K562 (cell line): ENCODE measurements around the gene TECPR1. TPM values are rescaled to one million over a fixed set of nuclear protein-coding genes. Genes with fewer than 3 reads are reported as not detected.

Experiments
- ATAC-seq: fragments of 200-7000 bp; cut with Tn5 transposase; 3 replicates; pipeline ENCODE4 v1.9.1; 2020; ENCODE audit warnings: moderate library complexity
- BruUV-seq: library from RNA; stranded (reverse); fragments of 400-500 nt; replicated peaks from 2 replicates; lab custom pipeline; 2021; lab: Mats Ljungman, UMichigan
- CTCF ChIA-PET: fragments of 300-600 bp; formaldehyde crosslinking; extraction: SDS; loops from one replicate; lab custom pipeline; 2021; ENCODE audit warnings: low intra/inter-chr PET ratio; lab: Yijun Ruan, JAX
- POLR2A ChIA-PET: fragments of 300-600, 350-650 bp; sonication (Branson Sonifier 250); formaldehyde crosslinking; extraction: SDS; loops from one replicate; lab custom pipeline; 2021; ENCODE audit warnings: antibody characterized with exemption, inconsistent platforms; lab: Yijun Ruan, JAX
- DNase-seq, 4 experiments: peaks; one replicate each; pipeline versions ENCODE4 v3.0.0 to v3.0.0-alpha.2; 2011 to 2018; ENCODE audit warnings: low spot score in 3 of 4, mixed read lengths in 3 of 4; ENCODE audit errors: extremely low read depth in 1 of 4
- FAIRE-seq: peaks from 2 replicates; lab custom pipeline; 2011; peaks lifted over from hg19 to GRCh38; lab: Jason Lieb, UNC
- H2AFZ ChIP-seq: 2 replicates; pipeline ENCODE4 v1.6.0; 2011; ENCODE audit warnings: low read depth, low read length, control low read depth, inconsistent platforms
- H3K27ac ChIP-seq: fragments of 200-600 bp; 3 replicates; pipeline ENCODE4 v1.8.0; 2011; ENCODE audit warnings: low read depth, mild to moderate bottlenecking, control low read depth, inconsistent platforms, low read length, moderate library complexity, mixed read lengths; ENCODE audit errors: extremely low read depth
- H3K27me3 ChIP-seq, 2 experiments: fragments of 300-600 bp in 1 of 2; 2 replicates in 1 of 2; 3 replicates in 1 of 2; pipeline versions ENCODE4 v1.6.0 to v1.8.0; 2011; ENCODE audit warnings: inconsistent platforms in 2 of 2, low read length in 2 of 2, mild to moderate bottlenecking in 1 of 2, mixed read lengths in 1 of 2, moderate library complexity in 1 of 2; ENCODE audit not compliant: control insufficient read depth in 2 of 2, insufficient read depth in 2 of 2
- H3K36me3 ChIP-seq: fragments of 300-600 bp; 3 replicates; pipeline ENCODE4 v1.8.0; 2011; ENCODE audit warnings: mild to moderate bottlenecking, low read length, inconsistent platforms; ENCODE audit not compliant: control insufficient read depth, insufficient read depth
- H3K4me1 ChIP-seq, 2 experiments: fragments of 200-600 bp in 1 of 2; replicated peaks in 1 of 2; 2 replicates in 1 of 2; 3 replicates in 1 of 2; pipeline versions ENCODE4 v1.5.1 to v1.8.0; 2011; ENCODE audit warnings: inconsistent platforms in 2 of 2, low read length in 2 of 2, mild to moderate bottlenecking in 1 of 2, mixed read lengths in 1 of 2, moderate library complexity in 1 of 2; ENCODE audit not compliant: control insufficient read depth in 2 of 2, insufficient read depth in 2 of 2
- H3K4me2 ChIP-seq: 2 replicates; pipeline ENCODE4 v1.6.1; 2011; ENCODE audit warnings: low read length, control low read depth, inconsistent platforms, mixed read lengths; ENCODE audit not compliant: insufficient read depth
- H3K4me3 ChIP-seq: fragments of 200-600 bp; sonication (generic), shearing (Covaris generic); 2 replicates; pipeline ENCODE4 v1.5.1; 2016; ENCODE audit warnings: control low read depth, inconsistent platforms
- H3K79me2 ChIP-seq: fragments of 200-600 bp; 3 replicates; pipeline ENCODE4 v1.8.0; 2011; ENCODE audit warnings: low read length, inconsistent platforms; ENCODE audit not compliant: control insufficient read depth, insufficient read depth
- H3K9ac ChIP-seq, 2 experiments: 2 replicates each; pipeline versions ENCODE4 v1.6.0 to v1.6.1; 2011; ENCODE audit warnings: low read depth in 2 of 2, low read length in 2 of 2, control low read depth in 1 of 2, inconsistent platforms in 1 of 2, mild to moderate bottlenecking in 1 of 2, mixed read lengths in 1 of 2; ENCODE audit not compliant: insufficient read depth in 1 of 2
- H3K9me1 ChIP-seq: one replicate; pipeline ENCODE4 v1.6.0; 2011; ENCODE audit warnings: inconsistent platforms, mild to moderate bottlenecking, low read length, moderate library complexity; ENCODE audit not compliant: control insufficient read depth, insufficient read depth
- H3K9me3 ChIP-seq: replicated peaks from 2 replicates; pipeline ENCODE4 v1.5.1; 2011; ENCODE audit warnings: low read depth, low read length, inconsistent platforms; ENCODE audit not compliant: control insufficient read depth, insufficient read depth
- H4K20me1 ChIP-seq: replicated peaks from 2 replicates; pipeline ENCODE4 v1.6.1; 2011; ENCODE audit warnings: low read length, inconsistent platforms, mixed read lengths; ENCODE audit not compliant: control insufficient read depth, insufficient read depth
- CBFA2T3 ChIP-seq: fragments of 450-650 bp; IDR thresholded peaks from 2 replicates; pipeline ENCODE4 v1.6.1; 2017
- FOS ChIP-seq: IDR thresholded peaks from 3 replicates; pipeline ENCODE4 v1.6.1; 2011; ENCODE audit not compliant: insufficient read length; ENCODE audit errors: extremely low read depth
- GABPA ChIP-seq: fragments of 200-800 bp; sonication (Bioruptor generic); conservative IDR thresholded peaks from 2 replicates; pipeline ENCODE4 v1.6.1; 2016; ENCODE audit warnings: low read depth, missing genetic modification characterization, missing compliant biosample characterization
- NR2C2 ChIP-seq, 2 experiments: fragments of 200-800 bp in 1 of 2; sonication (Bioruptor generic) in 1 of 2; sonication (generic) in 1 of 2; formaldehyde crosslinking in 1 of 2; IDR thresholded peaks; 2 replicates each; pipeline versions ENCODE4 v1.6.1 to v1.8.0; 2016 to 2022; ENCODE audit warnings: mild to moderate bottlenecking in 1 of 2, missing compliant biosample characterization in 1 of 2, missing genetic modification characterization in 1 of 2, missing genetic modification reagents in 1 of 2
- POLR2G ChIP-seq: fragments of 200-400 bp; formaldehyde crosslinking; IDR thresholded peaks from 2 replicates; pipeline ENCODE4 v1.6.1; 2017; ENCODE audit warnings: low read depth, mild to moderate bottlenecking, antibody characterized with exemption, low read length, moderate library complexity
- TCF7 ChIP-seq: sonication (generic); IDR thresholded peaks from 2 replicates; pipeline ENCODE4 v1.6.1; 2016; ENCODE audit warnings: antibody characterized with exemption, borderline replicate concordance
- ZNF212 ChIP-seq: fragments of 450-650 bp; formaldehyde crosslinking; IDR thresholded peaks from 2 replicates; pipeline ENCODE4 v1.4.0; 2020; ENCODE audit warnings: mild to moderate bottlenecking
- ZNF764 ChIP-seq: fragments of 250-450 bp; sonication (Bioruptor Pico); IDR thresholded peaks from 2 replicates; pipeline ENCODE4 v1.4.0; 2020; ENCODE audit warnings: low read depth, mild to moderate bottlenecking, moderate library complexity
- WGBS: fragments of 100-300 bp; shearing (Covaris generic); methylation state at CpG from one replicate; pipeline ENCODE4 v1.1.6; 2016; ENCODE audit warnings: low coverage, mixed read lengths; ENCODE audit not compliant: insufficient coverage; ENCODE audit errors: missing lambda C conversion rate; 5-methylcytosine and 5-hydroxymethylcytosine counted together
- in situ Hi-C: fragments of 300-500 bp; cut with MboI; formaldehyde crosslinking; loops from 4 replicates; pipeline ENCODE4 v1.15.0; 2018; ENCODE audit warnings: inconsistent platforms, mixed read lengths
- intact Hi-C: fragments of 100-400 bp; cut with micrococcal nuclease; formaldehyde crosslinking; loops from 2 replicates; pipeline ENCODE4 v1.14.2; 2022
- polyA plus RNA-seq, 8 experiments: library from polyadenylated mRNA; depleted of rRNA in 4 of 8; stranded (reverse) in 5 of 8; unstranded in 3 of 8; fragments of >200 nt; fragmentation: Nextera tagmentation in 2 of 8; fragmentation: Illumina TruSeq in 1 of 8; extraction: Ambion mirVana in 2 of 8; extraction: Trizol in 1 of 8; gene quantifications; 2 replicates each; pipeline versions ENCODE4 v1.2.1 to v1.2.3, GENCODE V29; 2011 to 2014; ENCODE audit warnings: inconsistent platforms in 1 of 8, missing spikeins in 1 of 8
- total RNA-seq, 7 experiments: library from RNA; depleted of rRNA in 6 of 7; stranded (reverse); fragments of >200 nt in 6 of 7; fragmentation: Illumina TruSeq in 2 of 7; extraction: Trizol in 2 of 7; gene quantifications; 2 replicates each; pipeline versions ENCODE4 v1.2.1 to v1.2.3, GENCODE V29; 2011 to 2021; ENCODE audit warnings: low replicate concordance in 1 of 7
- TF ChIP-seq, protein P1 (sequence below): sonication (generic); formaldehyde crosslinking; IDR thresholded peaks from 2 replicates; pipeline ENCODE4 v1.9.0; 2022; ENCODE audit warnings: mild to moderate bottlenecking, missing genetic modification reagents
- TF ChIP-seq, protein P2 (sequence below): sonication (generic); formaldehyde crosslinking; IDR thresholded peaks from 2 replicates; pipeline ENCODE4 v1.8.0; 2023; ENCODE audit warnings: missing genetic modification reagents, mild to moderate bottlenecking, borderline replicate concordance
- TF ChIP-seq, protein P3 (sequence below): fragments of 250-450 bp; sonication (Bioruptor Pico); IDR thresholded peaks from 2 replicates; pipeline ENCODE4 v1.4.0; 2020
- TF ChIP-seq, protein P4 (sequence below): sonication (generic); formaldehyde crosslinking; IDR thresholded peaks from 2 replicates; pipeline ENCODE4 v1.5.0; 2020; ENCODE audit warnings: missing genetic modification reagents

TECPR1 gene
- total and polyA plus RNA-seq, 9 of the 15 experiments (the other 6 are each of a cell fraction or from before 2014, with no cell fraction given) = 0.17 to 15.0 (median 2.2) TPM

DNA sequence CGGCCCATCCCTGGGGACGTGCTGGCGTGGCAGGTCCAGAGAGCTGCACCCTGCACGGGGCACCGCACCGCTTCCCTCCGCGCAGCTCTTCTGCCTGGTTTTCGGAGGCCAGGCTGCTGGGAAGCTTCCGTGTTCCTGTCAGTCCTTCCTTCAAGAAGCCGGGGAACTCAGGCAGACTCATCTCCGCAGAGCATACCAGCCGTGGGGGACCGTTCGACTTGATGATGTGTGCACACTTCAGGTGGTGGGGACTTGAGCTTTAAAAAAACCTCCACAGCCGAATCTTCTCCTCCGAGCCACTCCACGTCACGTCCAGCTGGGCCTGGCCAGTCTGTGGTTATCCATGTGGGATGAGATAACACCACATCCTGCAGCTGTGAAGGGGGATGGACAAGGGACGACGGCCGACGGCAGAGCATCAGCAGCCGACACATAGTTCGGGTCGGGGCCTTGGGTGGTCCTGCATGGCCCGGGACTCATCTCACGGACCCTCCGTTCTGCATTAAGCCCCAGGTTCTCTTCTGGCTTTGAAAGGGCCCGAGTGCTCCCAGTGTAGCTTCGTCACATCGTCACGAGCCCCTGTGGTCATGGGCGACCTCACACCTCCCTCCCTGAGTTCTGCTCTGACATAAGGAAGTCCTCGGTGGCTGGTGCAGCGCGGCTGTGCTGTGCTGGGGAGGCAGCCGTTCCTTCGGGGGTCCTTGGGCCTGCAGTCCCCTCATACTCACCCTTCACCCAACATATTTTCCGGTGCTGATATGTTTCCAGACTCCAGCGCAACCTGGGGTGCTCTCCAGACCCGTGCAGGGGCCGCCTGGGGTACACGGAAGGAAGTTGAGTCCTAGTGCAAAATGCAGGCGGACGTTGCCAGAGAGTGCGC, 45.3 kb downstream of the TECPR1 start:
- ATAC-seq = no peak
- H3K4me3 ChIP-seq = no peak overlapping the region
- no peaks in the 10 kb centered on the region for H3K27me3 ChIP-seq
- no peak overlapping the region for H3K9ac ChIP-seq
- H3K4me2 ChIP-seq = no peak overlapping the region
- no peak overlapping the region for H2AFZ ChIP-seq
- DNase-seq = no peak
- FAIRE-seq = no peak
- POLR2A ChIA-PET = no interaction called here
- WGBS = 85% methylated on average over 42 of the region's 47 CpGs
- no peaks in the 10 kb centered on the region for H3K79me2 ChIP-seq
- BruUV-seq = no TSS peak
- CTCF ChIA-PET = no interaction called here
- no peaks in the 10 kb centered on the region for H4K20me1 ChIP-seq
- H3K9me1 ChIP-seq = no peaks in the 10 kb centered on the region
- peaks cover 44% of the 10 kb centered on the region; the same call in 1 of the 3 replicates for H3K36me3 ChIP-seq
- no peak overlapping the region for H3K27ac ChIP-seq
- in situ Hi-C loops (no loop called here), intact Hi-C loops (no loop called here)
- H3K9me3 ChIP-seq = no peaks in the 10 kb centered on the region
- peaks cover 0 to 29% of the 10 kb centered on the region in 2 experiments; a peak in 3 of 5 replicates for H3K4me1 ChIP-seq
- TF ChIP-seq, protein P1, sequence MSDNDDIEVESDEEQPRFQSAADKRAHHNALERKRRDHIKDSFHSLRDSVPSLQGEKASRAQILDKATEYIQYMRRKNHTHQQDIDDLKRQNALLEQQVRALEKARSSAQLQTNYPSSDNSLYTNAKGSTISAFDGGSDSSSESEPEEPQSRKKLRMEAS (CRISPR knock-in tag) = peak; percentile 36; the same call in 1 of the 2 replicates
- 0 out of 2 replicates have a peak, but pooled peaks have one; percentile 18 for TF ChIP-seq POLR2G
- no peak for TF ChIP-seq TCF7
- 0 out of 2 replicates have a peak, but pooled peaks have one; percentile 21 for TF ChIP-seq GABPA (tag)
- TF ChIP-seq, protein P2, sequence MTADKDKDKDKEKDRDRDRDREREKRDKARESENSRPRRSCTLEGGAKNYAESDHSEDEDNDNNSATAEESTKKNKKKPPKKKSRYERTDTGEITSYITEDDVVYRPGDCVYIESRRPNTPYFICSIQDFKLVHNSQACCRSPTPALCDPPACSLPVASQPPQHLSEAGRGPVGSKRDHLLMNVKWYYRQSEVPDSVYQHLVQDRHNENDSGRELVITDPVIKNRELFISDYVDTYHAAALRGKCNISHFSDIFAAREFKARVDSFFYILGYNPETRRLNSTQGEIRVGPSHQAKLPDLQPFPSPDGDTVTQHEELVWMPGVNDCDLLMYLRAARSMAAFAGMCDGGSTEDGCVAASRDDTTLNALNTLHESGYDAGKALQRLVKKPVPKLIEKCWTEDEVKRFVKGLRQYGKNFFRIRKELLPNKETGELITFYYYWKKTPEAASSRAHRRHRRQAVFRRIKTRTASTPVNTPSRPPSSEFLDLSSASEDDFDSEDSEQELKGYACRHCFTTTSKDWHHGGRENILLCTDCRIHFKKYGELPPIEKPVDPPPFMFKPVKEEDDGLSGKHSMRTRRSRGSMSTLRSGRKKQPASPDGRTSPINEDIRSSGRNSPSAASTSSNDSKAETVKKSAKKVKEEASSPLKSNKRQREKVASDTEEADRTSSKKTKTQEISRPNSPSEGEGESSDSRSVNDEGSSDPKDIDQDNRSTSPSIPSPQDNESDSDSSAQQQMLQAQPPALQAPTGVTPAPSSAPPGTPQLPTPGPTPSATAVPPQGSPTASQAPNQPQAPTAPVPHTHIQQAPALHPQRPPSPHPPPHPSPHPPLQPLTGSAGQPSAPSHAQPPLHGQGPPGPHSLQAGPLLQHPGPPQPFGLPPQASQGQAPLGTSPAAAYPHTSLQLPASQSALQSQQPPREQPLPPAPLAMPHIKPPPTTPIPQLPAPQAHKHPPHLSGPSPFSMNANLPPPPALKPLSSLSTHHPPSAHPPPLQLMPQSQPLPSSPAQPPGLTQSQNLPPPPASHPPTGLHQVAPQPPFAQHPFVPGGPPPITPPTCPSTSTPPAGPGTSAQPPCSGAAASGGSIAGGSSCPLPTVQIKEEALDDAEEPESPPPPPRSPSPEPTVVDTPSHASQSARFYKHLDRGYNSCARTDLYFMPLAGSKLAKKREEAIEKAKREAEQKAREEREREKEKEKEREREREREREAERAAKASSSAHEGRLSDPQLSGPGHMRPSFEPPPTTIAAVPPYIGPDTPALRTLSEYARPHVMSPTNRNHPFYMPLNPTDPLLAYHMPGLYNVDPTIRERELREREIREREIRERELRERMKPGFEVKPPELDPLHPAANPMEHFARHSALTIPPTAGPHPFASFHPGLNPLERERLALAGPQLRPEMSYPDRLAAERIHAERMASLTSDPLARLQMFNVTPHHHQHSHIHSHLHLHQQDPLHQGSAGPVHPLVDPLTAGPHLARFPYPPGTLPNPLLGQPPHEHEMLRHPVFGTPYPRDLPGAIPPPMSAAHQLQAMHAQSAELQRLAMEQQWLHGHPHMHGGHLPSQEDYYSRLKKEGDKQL (CRISPR knock-in tag) = no peak
- TF ChIP-seq, protein P3, sequence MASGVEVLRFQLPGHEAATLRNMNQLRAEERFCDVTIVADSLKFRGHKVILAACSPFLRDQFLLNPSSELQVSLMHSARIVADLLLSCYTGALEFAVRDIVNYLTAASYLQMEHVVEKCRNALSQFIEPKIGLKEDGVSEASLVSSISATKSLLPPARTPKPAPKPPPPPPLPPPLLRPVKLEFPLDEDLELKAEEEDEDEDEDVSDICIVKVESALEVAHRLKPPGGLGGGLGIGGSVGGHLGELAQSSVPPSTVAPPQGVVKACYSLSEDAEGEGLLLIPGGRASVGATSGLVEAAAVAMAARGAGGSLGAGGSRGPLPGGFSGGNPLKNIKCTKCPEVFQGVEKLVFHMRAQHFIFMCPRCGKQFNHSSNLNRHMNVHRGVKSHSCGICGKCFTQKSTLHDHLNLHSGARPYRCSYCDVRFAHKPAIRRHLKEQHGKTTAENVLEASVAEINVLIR = peak; percentile 58; the same call in 1 of the 2 replicates
- TF ChIP-seq ZNF212 (CRISPR knock-in tag) = no peak
- TF ChIP-seq CBFA2T3 = peak; percentile 40; the same call in 1 of the 2 replicates
- TF ChIP-seq NR2C2 (CRISPR knock-in tag; IDR thresholded peaks at IDR 0.05) = no peak
- TF ChIP-seq NR2C2 (tag; IDR thresholded peaks at IDR 0.05) = no peak
- TF ChIP-seq, protein P4, sequence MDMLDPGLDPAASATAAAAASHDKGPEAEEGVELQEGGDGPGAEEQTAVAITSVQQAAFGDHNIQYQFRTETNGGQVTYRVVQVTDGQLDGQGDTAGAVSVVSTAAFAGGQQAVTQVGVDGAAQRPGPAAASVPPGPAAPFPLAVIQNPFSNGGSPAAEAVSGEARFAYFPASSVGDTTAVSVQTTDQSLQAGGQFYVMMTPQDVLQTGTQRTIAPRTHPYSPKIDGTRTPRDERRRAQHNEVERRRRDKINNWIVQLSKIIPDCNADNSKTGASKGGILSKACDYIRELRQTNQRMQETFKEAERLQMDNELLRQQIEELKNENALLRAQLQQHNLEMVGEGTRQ (CRISPR knock-in tag) = no peak
- TF ChIP-seq FOS = no peak
- TF ChIP-seq ZNF764 = no peak
